Activated CD4-positive, alpha-beta T cell treated with anti-CD3 and anti-CD28 coated beads, Interleukin-2, amount 10 ng/mL, durations not matched to agents 7 days and 5 days (primary cell): ENCODE results near the gene ZNF236. TPM values are rescaled to one million over a fixed set of nuclear protein-coding genes. Genes with fewer than 3 reads are reported as not detected.

Experiments
- CTCF ChIA-PET: fragments of 350-600 bp; sonication (Branson Sonifier 250); formaldehyde crosslinking; loops from one replicate; lab custom pipeline; 2021; ENCODE audit warnings: antibody characterized with exemption; lab: Charles Lee
- POLR2A ChIA-PET: fragments of 350-600 bp; sonication (Branson Sonifier 250); formaldehyde crosslinking; loops from one replicate; lab custom pipeline; 2021; ENCODE audit warnings: antibody characterized with exemption; lab: Charles Lee
- DNase-seq: peaks from one replicate; pipeline ENCODE4 v3.0.0-alpha.2; 2020
- H3K27ac Mint-ChIP-seq: one replicate; pipeline ENCODE4 v1.8.0; 2021; ENCODE audit warnings: mild to moderate bottlenecking, moderate library complexity, mixed read lengths
- H3K27me3 Mint-ChIP-seq: one replicate; pipeline ENCODE4 v1.8.0; 2021; ENCODE audit warnings: mixed read lengths
- H3K36me3 Mint-ChIP-seq: one replicate; pipeline ENCODE4 v1.8.0; 2021; ENCODE audit warnings: low read depth, mixed read lengths
- H3K4me1 Mint-ChIP-seq: one replicate; pipeline ENCODE4 v1.8.0; 2021; ENCODE audit warnings: mixed read lengths
- H3K4me3 Mint-ChIP-seq: one replicate; pipeline ENCODE4 v1.8.0; 2021; ENCODE audit warnings: mild to moderate bottlenecking, moderate library complexity, mixed read lengths
- H3K9me3 Mint-ChIP-seq: one replicate; pipeline ENCODE4 v1.8.0; 2021; ENCODE audit warnings: mixed read lengths
- total RNA-seq, 2 experiments: library from RNA; stranded (reverse); gene quantifications; one replicate each; pipeline ENCODE4 v1.2.3, GENCODE V29; 2021

Gene ZNF236
- total RNA-seq, 2 experiments from 2014 or later: 23.9 to 27.7 TPM

- DNase-seq: no peak
- ChIA-PET CTCF (interaction anchor here (0.7 to 0.8 kb wide), 2 partner anchors 10 to 42 kb away, joined by 3 read pairs; no protein-coding TSS in a partner anchor), POLR2A (no interaction called here)
- peaks cover 10% of the 10 kb centered on the region for H3K4me1 Mint-ChIP-seq
- no peak overlapping the region for H3K4me3 Mint-ChIP-seq
- no peaks in the 10 kb centered on the region for H3K9me3 Mint-ChIP-seq
- H3K27me3 Mint-ChIP-seq: no peaks in the 10 kb centered on the region
- H3K27ac Mint-ChIP-seq: no peak overlapping the region
- H3K36me3 Mint-ChIP-seq: no peaks in the 10 kb centered on the region
These were observed 22.6 kb downstream of the ZNF236 start for GRCh38 chr18:76844742-76845477.

- DNase-seq: no peak
- CTCF ChIA-PET: interaction anchor here (0.6 to 1.2 kb wide), 2 partner anchors 13 to 137 kb away, joined by 3 read pairs; no protein-coding TSS in a partner anchor
- Mint-ChIP-seq H3K4me3 (no peak overlapping the region), H3K4me1 (peaks cover 14% of the 10 kb centered on the region), H3K27me3 (no peaks in the 10 kb centered on the region), H3K9me3 (no peaks in the 10 kb centered on the region), H3K36me3 (no peaks in the 10 kb centered on the region), H3K27ac (no peak overlapping the region)
- POLR2A ChIA-PET: no interaction called here
These were observed 23.9 kb downstream of the ZNF236 start for GRCh38 chr18:76846217-76846616.

- no peak overlapping the region for H3K27ac Mint-ChIP-seq
- DNase-seq: no peak
- H3K4me1 Mint-ChIP-seq: peaks cover 20% of the 10 kb centered on the region
- ChIA-PET CTCF (interaction anchor here (1.0 kb wide), 1 partner anchor 45 kb away, joined by 3 read pairs; no protein-coding TSS in a partner anchor), POLR2A (no interaction called here)
- H3K36me3 Mint-ChIP-seq: peaks cover 16% of the 10 kb centered on the region
- no peaks in the 10 kb centered on the region for H3K9me3 Mint-ChIP-seq
- no peak overlapping the region for H3K4me3 Mint-ChIP-seq
- no peaks in the 10 kb centered on the region for H3K27me3 Mint-ChIP-seq
These were observed 25.6 kb downstream of the ZNF236 start for GRCh38 chr18:76847916-76848315.

GRCh38 chr18:76850112-76850511 is 27.8 kb downstream of the ZNF236 start:
- H3K4me3 Mint-ChIP-seq: no peak overlapping the region
- H3K9me3 Mint-ChIP-seq: no peaks in the 10 kb centered on the region
- no peak for DNase-seq
- H3K27me3 Mint-ChIP-seq: no peaks in the 10 kb centered on the region
- peaks cover 24% of the 10 kb centered on the region for H3K36me3 Mint-ChIP-seq
- CTCF ChIA-PET: no interaction called here
- peaks cover 20% of the 10 kb centered on the region for H3K4me1 Mint-ChIP-seq
- POLR2A ChIA-PET: no interaction called here
- H3K27ac Mint-ChIP-seq: peak overlapping the region; percentile 14

GRCh38 chr18:76855594-76855993 is 33.2 kb downstream of the ZNF236 start:
- Mint-ChIP-seq H3K9me3 (no peaks in the 10 kb centered on the region), H3K27ac (no peak overlapping the region), H3K4me1 (peaks cover 30% of the 10 kb centered on the region), H3K4me3 (no peak overlapping the region), H3K36me3 (peaks cover 34% of the 10 kb centered on the region), H3K27me3 (no peaks in the 10 kb centered on the region)
- POLR2A ChIA-PET: no interaction called here
- DNase-seq: no peak
- CTCF ChIA-PET: no interaction called here

GRCh38 chr18:76857476-76857875 is 35.1 kb downstream of the ZNF236 start:
- H3K27me3 Mint-ChIP-seq: no peaks in the 10 kb centered on the region
- peaks cover 30% of the 10 kb centered on the region for H3K36me3 Mint-ChIP-seq
- no peaks in the 10 kb centered on the region for H3K9me3 Mint-ChIP-seq
- H3K4me3 Mint-ChIP-seq: no peak overlapping the region
- DNase-seq: no peak
- POLR2A ChIA-PET: no interaction called here
- H3K27ac Mint-ChIP-seq: no peak overlapping the region
- peaks cover 32% of the 10 kb centered on the region for H3K4me1 Mint-ChIP-seq
- CTCF ChIA-PET: no interaction called here

- H3K4me1 Mint-ChIP-seq: peaks cover 29% of the 10 kb centered on the region
- peaks cover 27% of the 10 kb centered on the region for H3K36me3 Mint-ChIP-seq
- H3K27me3 Mint-ChIP-seq: no peaks in the 10 kb centered on the region
- peak; percentile 56 for DNase-seq
- peak overlapping the region; percentile 77 for H3K27ac Mint-ChIP-seq
- peak overlapping the region; percentile 3 for H3K4me3 Mint-ChIP-seq
- CTCF ChIA-PET: interaction anchor here (0.7 kb wide), 1 partner anchor 397 kb away, joined by 3 read pairs; no protein-coding TSS in a partner anchor
- POLR2A ChIA-PET: interaction anchor here (0.5 to 0.6 kb wide), 2 partner anchors 17 to 95 kb away, joined by 3 read pairs; no protein-coding TSS in a partner anchor
- H3K9me3 Mint-ChIP-seq: no peaks in the 10 kb centered on the region
These were observed 37.4 kb downstream of the ZNF236 start for GRCh38 chr18:76859474-76860339.

GRCh38 chr18:76860411-76860810 is 38.1 kb downstream of the ZNF236 start:
- POLR2A ChIA-PET: no interaction called here
- no peak for DNase-seq
- CTCF ChIA-PET: no interaction called here
- peak overlapping the region; percentile 77 for H3K27ac Mint-ChIP-seq
- H3K27me3 Mint-ChIP-seq: no peaks in the 10 kb centered on the region
- H3K36me3 Mint-ChIP-seq: peaks cover 27% of the 10 kb centered on the region
- peaks cover 32% of the 10 kb centered on the region for H3K4me1 Mint-ChIP-seq
- H3K9me3 Mint-ChIP-seq: no peaks in the 10 kb centered on the region
- H3K4me3 Mint-ChIP-seq: no peak overlapping the region

- Mint-ChIP-seq H3K36me3 (peaks cover 31% of the 10 kb centered on the region), H3K27ac (no peak overlapping the region), H3K4me1 (peaks cover 3% of the 10 kb centered on the region), H3K9me3 (no peaks in the 10 kb centered on the region), H3K4me3 (no peak overlapping the region), H3K27me3 (no peaks in the 10 kb centered on the region)
- ChIA-PET POLR2A (no interaction called here), CTCF (no interaction called here)
- DNase-seq: no peak
These were observed 44.3 kb downstream of the ZNF236 start for GRCh38 chr18:76866666-76867065.

- Mint-ChIP-seq H3K4me1 (peaks cover 17% of the 10 kb centered on the region), H3K27me3 (no peaks in the 10 kb centered on the region), H3K9me3 (no peaks in the 10 kb centered on the region), H3K36me3 (peaks cover 22% of the 10 kb centered on the region), H3K27ac (no peak overlapping the region), H3K4me3 (no peak overlapping the region)
- POLR2A ChIA-PET: no interaction called here
- CTCF ChIA-PET: interaction anchor here (1.1 kb wide), 1 partner anchor 14 kb away, joined by 3 read pairs; no protein-coding TSS in a partner anchor
- no peak for DNase-seq
These were observed 51.0 kb downstream of the ZNF236 start for GRCh38 chr18:76873311-76873710.

GRCh38 chr18:76873713-76874112 is 51.4 kb downstream of the ZNF236 start:
- Mint-ChIP-seq H3K27me3 (no peaks in the 10 kb centered on the region), H3K27ac (peak overlapping the region; percentile 6), H3K36me3 (peaks cover 21% of the 10 kb centered on the region), H3K9me3 (no peaks in the 10 kb centered on the region), H3K4me1 (peaks cover 17% of the 10 kb centered on the region), H3K4me3 (no peak overlapping the region)
- POLR2A ChIA-PET: no interaction called here
- no peak for DNase-seq
- CTCF ChIA-PET: interaction anchor here (1.5 kb wide), 1 partner anchor 53 kb away, joined by 4 read pairs; no protein-coding TSS in a partner anchor

GRCh38 chr18:76874642-76875389 is 52.5 kb downstream of the ZNF236 start:
- peaks cover 18% of the 10 kb centered on the region for H3K36me3 Mint-ChIP-seq
- no peak for DNase-seq
- POLR2A ChIA-PET: no interaction called here
- H3K27me3 Mint-ChIP-seq: no peaks in the 10 kb centered on the region
- peak overlapping the region; percentile 71 for H3K27ac Mint-ChIP-seq
- H3K4me3 Mint-ChIP-seq: no peak overlapping the region
- H3K4me1 Mint-ChIP-seq: peaks cover 17% of the 10 kb centered on the region
- no peaks in the 10 kb centered on the region for H3K9me3 Mint-ChIP-seq
- CTCF ChIA-PET: interaction anchor here (1.5 kb wide), 1 partner anchor 54 kb away, joined by 4 read pairs; no protein-coding TSS in a partner anchor
